H9 (cell line): ENCODE measurements around the gene USP28. TPM values are rescaled to one million over a fixed set of nuclear protein-coding genes. Genes with fewer than 3 reads are reported as not detected.

Source experiments
- DNase-seq: peaks from one replicate; pipeline ENCODE4 v3.0.0-alpha.2; 2017
- H2AFZ ChIP-seq: one replicate; pipeline ENCODE4 v1.6.1; 2013; ENCODE audit warnings: mild to moderate bottlenecking, low read length, control low read depth, moderate library complexity
- H2AK5ac ChIP-seq: 2 replicates; pipeline ENCODE4 v1.6.1; 2013; ENCODE audit warnings: low read length, control low read depth, mixed read lengths; ENCODE audit not compliant: insufficient read length
- H2BK120ac ChIP-seq: one replicate; pipeline ENCODE4 v1.6.1; 2013; ENCODE audit warnings: low read depth, mild to moderate bottlenecking, low read length, control low read depth, inconsistent platforms; ENCODE audit not compliant: poor library complexity, severe bottlenecking
- H2BK12ac ChIP-seq: 2 replicates; pipeline ENCODE4 v1.6.1; 2013; ENCODE audit warnings: low read length, control low read depth, mixed read lengths, low read depth; ENCODE audit not compliant: insufficient read length
- H2BK15ac ChIP-seq: 2 replicates; pipeline ENCODE4 v1.6.1; 2013; ENCODE audit warnings: low read depth, low read length, control low read depth
- H2BK20ac ChIP-seq: one replicate; pipeline ENCODE4 v1.6.1; 2013; ENCODE audit warnings: low read depth, mild to moderate bottlenecking, low read length, control low read depth, inconsistent platforms; ENCODE audit not compliant: poor library complexity, severe bottlenecking
- H2BK5ac ChIP-seq: 2 replicates; pipeline ENCODE4 v1.6.1; 2013; ENCODE audit warnings: low read length, control low read depth, mixed read lengths; ENCODE audit not compliant: insufficient read length
- H3K14ac ChIP-seq: 2 replicates; pipeline ENCODE4 v1.6.1; 2013; ENCODE audit warnings: low read length, control low read depth; ENCODE audit not compliant: insufficient read depth
- H3K18ac ChIP-seq: 2 replicates; pipeline ENCODE4 v1.6.1; 2013; ENCODE audit warnings: low read depth, mild to moderate bottlenecking, mixed read lengths, low read length, control low read depth; ENCODE audit not compliant: insufficient read length
- H3K23ac ChIP-seq: 2 replicates; pipeline ENCODE4 v1.6.1; 2013; ENCODE audit warnings: low read length, control low read depth, mixed read lengths, low read depth; ENCODE audit not compliant: insufficient read length
- H3K23me2 ChIP-seq: 2 replicates; pipeline ENCODE4 v1.6.1; 2013; ENCODE audit warnings: low read depth, mild to moderate bottlenecking, mixed read lengths, low read length, control low read depth; ENCODE audit not compliant: insufficient read length, poor library complexity, severe bottlenecking
- H3K27ac ChIP-seq: 2 replicates; pipeline ENCODE4 v1.5.1; 2013; ENCODE audit warnings: low read length, control low read depth, mixed read lengths, low read depth; ENCODE audit not compliant: insufficient read length
- H3K27me3 ChIP-seq: 2 replicates; pipeline ENCODE4 v1.6.1; 2013; ENCODE audit warnings: low read length, control low read depth, inconsistent platforms; ENCODE audit not compliant: insufficient read depth
- H3K4ac ChIP-seq: 2 replicates; pipeline ENCODE4 v1.6.1; 2013; ENCODE audit warnings: low read depth, mild to moderate bottlenecking, control low read depth, inconsistent platforms, low read length, moderate library complexity
- H3K4me1 ChIP-seq: 2 replicates; pipeline ENCODE4 v1.6.1; 2013; ENCODE audit warnings: low read length, control low read depth, inconsistent platforms; ENCODE audit not compliant: insufficient read depth
- H3K4me2 ChIP-seq: 2 replicates; pipeline ENCODE4 v1.6.1; 2013; ENCODE audit warnings: low read length, control low read depth, mixed read lengths; ENCODE audit not compliant: insufficient read length, insufficient read depth
- H3K56ac ChIP-seq: 2 replicates; pipeline ENCODE4 v1.6.1; 2013; ENCODE audit warnings: low read depth, mild to moderate bottlenecking, mixed read lengths, low read length, control low read depth; ENCODE audit not compliant: insufficient read length
- H3K79me1 ChIP-seq: 2 replicates; pipeline ENCODE4 v1.6.1; 2013; ENCODE audit warnings: low read depth, mild to moderate bottlenecking, moderate library complexity, low read length, control low read depth, inconsistent platforms; ENCODE audit not compliant: insufficient read depth, poor library complexity, severe bottlenecking
- H3K79me2 ChIP-seq: 2 replicates; pipeline ENCODE4 v1.6.1; 2013; ENCODE audit warnings: low read length, control low read depth, inconsistent platforms; ENCODE audit not compliant: insufficient read depth
- H3K9ac ChIP-seq: 2 replicates; pipeline ENCODE4 v1.6.1; 2013; ENCODE audit warnings: low read length, control low read depth, mixed read lengths; ENCODE audit not compliant: insufficient read length; ENCODE audit errors: extremely low read depth
- H3K9me3 ChIP-seq: one replicate; pipeline ENCODE4 v1.6.1; 2013; ENCODE audit warnings: low read depth, low read length, inconsistent platforms; ENCODE audit not compliant: control insufficient read depth
- H3T11ph ChIP-seq: one replicate; pipeline ENCODE4 v1.6.1; 2013; ENCODE audit warnings: mild to moderate bottlenecking, low read length, control low read depth, inconsistent platforms
- H4K20me1 ChIP-seq: one replicate; pipeline ENCODE4 v1.6.1; 2013; ENCODE audit not compliant: control insufficient read depth, insufficient read length, insufficient read depth
- H4K5ac ChIP-seq: 2 replicates; pipeline ENCODE4 v1.6.1; 2013; ENCODE audit warnings: low read depth, mild to moderate bottlenecking, mixed read lengths, low read length, control low read depth; ENCODE audit not compliant: insufficient read length
- H4K8ac ChIP-seq: replicated peaks from 2 replicates; pipeline ENCODE4 v1.6.1; 2013; ENCODE audit warnings: low read length, control low read depth, mixed read lengths, low read depth; ENCODE audit not compliant: insufficient read length
- H4K91ac ChIP-seq: 2 replicates; pipeline ENCODE4 v1.6.1; 2013; ENCODE audit warnings: low read depth, mild to moderate bottlenecking, moderate library complexity, mixed read lengths, low read length, control low read depth; ENCODE audit not compliant: insufficient read length
- H3K27ac Mint-ChIP-seq, 3 experiments: 2 replicates in 2 of 3; 3 replicates in 1 of 3; pipeline ENCODE4 v1.8.0; 2020 to 2021; ENCODE audit warnings: mixed read lengths in 3 of 3, mild to moderate bottlenecking in 1 of 3, moderate library complexity in 1 of 3
- H3K27me3 Mint-ChIP-seq: 2 replicates; pipeline ENCODE4 v1.8.0; 2021; ENCODE audit warnings: low read depth, mild to moderate bottlenecking, moderate library complexity, mixed read lengths
- H3K36me3 Mint-ChIP-seq, 3 experiments: 2 replicates in 2 of 3; 3 replicates in 1 of 3; pipeline ENCODE4 v1.8.0; 2020 to 2021; ENCODE audit warnings: low read depth in 3 of 3, mixed read lengths in 3 of 3; ENCODE audit not compliant: insufficient read depth in 1 of 3
- H3K4me1 Mint-ChIP-seq, 2 experiments: 2 replicates each; pipeline ENCODE4 v1.8.0; 2020; ENCODE audit warnings: mixed read lengths in 2 of 2
- H3K4me3 Mint-ChIP-seq, 2 experiments: 2 replicates in 1 of 2; 3 replicates in 1 of 2; pipeline ENCODE4 v1.8.0; 2020 to 2021; ENCODE audit warnings: mild to moderate bottlenecking in 2 of 2, mixed read lengths in 2 of 2, moderate library complexity in 1 of 2
- H3K9me3 Mint-ChIP-seq, 2 experiments: 2 replicates in 1 of 2; 3 replicates in 1 of 2; pipeline ENCODE4 v1.8.0; 2020; ENCODE audit warnings: mild to moderate bottlenecking in 2 of 2, mixed read lengths in 2 of 2, moderate library complexity in 1 of 2
- CTCF ChIP-seq: fragments of 200-600 bp; sonication (generic); conservative IDR thresholded peaks from 3 replicates; pipeline ENCODE4 v1.8.0; 2021; ENCODE audit warnings: antibody characterized with exemption, mild to moderate bottlenecking
- WGBS: extraction: QIAGEN DNeasy Blood & Tissue Kit; methylation state at CpG from one replicate; pipeline ENCODE4 v1.1.7; 2013; ENCODE audit warnings: missing lambda C conversion rate, low lambda C conversion rate, mixed read lengths; ENCODE audit not compliant: insufficient read length; ENCODE audit errors: extremely low coverage; 5-methylcytosine and 5-hydroxymethylcytosine counted together
- total RNA-seq: library from RNA; stranded (reverse); gene quantifications from 2 replicates; pipeline ENCODE4 v1.2.1, GENCODE V29; 2021

The USP28 gene
- total RNA-seq, 1 experiment from 2014 or later = 107 TPM

DNA sequence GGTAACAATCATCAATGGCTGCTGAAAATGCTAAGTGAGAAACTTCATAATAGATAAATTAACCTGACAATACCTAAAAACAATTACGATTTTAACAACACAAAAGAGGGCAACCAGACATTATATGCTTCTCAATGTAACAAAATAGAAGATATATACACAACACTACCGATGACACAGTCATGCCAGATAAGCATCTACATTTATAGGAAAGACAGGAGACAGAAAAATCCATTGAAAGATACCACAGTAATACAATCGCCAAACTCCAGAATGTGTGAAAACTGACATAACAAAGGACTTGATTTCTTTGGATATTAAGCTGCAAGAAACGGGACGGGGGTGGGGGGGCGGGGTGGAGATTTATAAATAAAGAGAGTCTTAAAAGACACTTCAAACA, 28.3 kb downstream of the USP28 start:
- Histone ChIP-seq H2AFZ (no peak overlapping the region), H3K23me2 (no peaks in the 10 kb centered on the region), H3K23ac (no peak overlapping the region), H3K4ac (no peak overlapping the region), H3K79me2 (peaks cover 5% of the 10 kb centered on the region; the same call in 1 of the 2 replicates), H2BK120ac (no peak overlapping the region), H3K4me2 (no peak overlapping the region), H3K9ac (no peak overlapping the region), H2BK5ac (no peak overlapping the region), H2BK12ac (no peak overlapping the region), H3K4me1 (peaks cover 19% of the 10 kb centered on the region), H2BK15ac (no peak overlapping the region), H3K79me1 (peaks cover 5% of the 10 kb centered on the region), H3K27ac (no peak overlapping the region), H4K20me1 (no peaks in the 10 kb centered on the region), H3T11ph (no peak overlapping the region), H2BK20ac (no peak overlapping the region), H3K14ac (no peak overlapping the region), H4K8ac (no peak overlapping the region), H3K56ac (no peak overlapping the region), H3K18ac (no peak overlapping the region), H3K27me3 (no peaks in the 10 kb centered on the region), H3K9me3 (no peaks in the 10 kb centered on the region), H2AK5ac (no peak overlapping the region), H4K91ac (no peak overlapping the region), H4K5ac (no peak overlapping the region)
- Mint-ChIP-seq H3K9me3 (peaks cover 0 to 9% of the 10 kb centered on the region in 2 experiments; a peak in 3 of 5 replicates), H3K27ac (peak overlapping the region in 2 of 3 experiments; percentile 10 to 91; a peak in 4 of 7 replicates), H3K4me3 (no peak overlapping the region), H3K27me3 (no peaks in the 10 kb centered on the region), H3K4me1 (peaks cover 57% of the 10 kb centered on the region in 2 experiments), H3K36me3 (peaks cover 38 to 72% (median 46%) of the 10 kb centered on the region in 3 experiments)
- TF ChIP-seq CTCF = no peak
- WGBS = no CpG with 5 or more reads among the region's 6 CpGs
- DNase-seq = no peak
